Measurements from ENCODE around the gene LINGO3.
"Not testable (repeated sequence)": the region's sequence is repeated elsewhere in the genome, so short reads cannot be mapped to it uniquely, and the experiment has no call there.

The LINGO3 gene

GRCh38 chr19:2303211-2303798 lies 4.6 kb downstream of the LINGO3 start:
- DNase-seq = no peak

- DNase-seq = no peak
Measured at GRCh38 chr19:2302319-2303210, 5.4 kb downstream of the LINGO3 start.

- DNase-seq = no peak
Measured at GRCh38 chr19:2300533-2300932, 7.4 kb downstream of the LINGO3 start.

- no peak for DNase-seq
Measured at GRCh38 chr19:2296141-2296540, 11.8 kb downstream of the LINGO3 start.

- no peak for DNase-seq
Measured at GRCh38 chr19:2294687-2295335, 13.1 kb downstream of the LINGO3 start.

- DNase-seq = no peak
Measured at GRCh38 chr19:2291185-2291751, 16.7 kb downstream of the LINGO3 start.

GRCh38 chr19:2290441-2291184 lies 17.3 kb downstream of the LINGO3 start:
- DNase-seq = no peak

GRCh38 chr19:2289714-2290435 lies 18.1 kb downstream of the LINGO3 start:
- DNase-seq = peak; percentile 63

- no peak for DNase-seq
Measured at GRCh38 chr19:2288818-2289713, 18.9 kb downstream of the LINGO3 start.

GRCh38 chr19:2288338-2288817 lies 19.6 kb downstream of the LINGO3 start:
- no peak for DNase-seq

GRCh38 chr19:2287585-2288337 lies 20.2 kb downstream of the LINGO3 start:
- DNase-seq = no peak

GRCh38 chr19:2286402-2287140 lies 21.4 kb downstream of the LINGO3 start:
- DNase-seq = no peak

GRCh38 chr19:2283835-2284507 lies 24.0 kb downstream of the LINGO3 start:
- no peak for DNase-seq

- no peak for DNase-seq
Measured at GRCh38 chr19:2282862-2283237, 25.1 kb downstream of the LINGO3 start.

GRCh38 chr19:2282062-2282861 lies 25.7 kb downstream of the LINGO3 start, which contains the start of gene PEAK3:
Gene PEAK3 (minus strand): TSS chr19:2282175. CDS start chr19:2280931, 1,244 bp downstream.
- no peak for DNase-seq

- not testable (repeated sequence) for DNase-seq
Measured at GRCh38 chr19:2281265-2282061, 26.5 kb downstream of the LINGO3 start.
